ENCODE measurements around the gene DISP2. TPM values are rescaled to one million over a fixed set of nuclear protein-coding genes. Genes with fewer than 3 reads are reported as not detected.

DISP2 gene
- total and polyA plus RNA-seq, 2 donors from 2014 or later: 0.04 to 0.69 TPM

DNA sequence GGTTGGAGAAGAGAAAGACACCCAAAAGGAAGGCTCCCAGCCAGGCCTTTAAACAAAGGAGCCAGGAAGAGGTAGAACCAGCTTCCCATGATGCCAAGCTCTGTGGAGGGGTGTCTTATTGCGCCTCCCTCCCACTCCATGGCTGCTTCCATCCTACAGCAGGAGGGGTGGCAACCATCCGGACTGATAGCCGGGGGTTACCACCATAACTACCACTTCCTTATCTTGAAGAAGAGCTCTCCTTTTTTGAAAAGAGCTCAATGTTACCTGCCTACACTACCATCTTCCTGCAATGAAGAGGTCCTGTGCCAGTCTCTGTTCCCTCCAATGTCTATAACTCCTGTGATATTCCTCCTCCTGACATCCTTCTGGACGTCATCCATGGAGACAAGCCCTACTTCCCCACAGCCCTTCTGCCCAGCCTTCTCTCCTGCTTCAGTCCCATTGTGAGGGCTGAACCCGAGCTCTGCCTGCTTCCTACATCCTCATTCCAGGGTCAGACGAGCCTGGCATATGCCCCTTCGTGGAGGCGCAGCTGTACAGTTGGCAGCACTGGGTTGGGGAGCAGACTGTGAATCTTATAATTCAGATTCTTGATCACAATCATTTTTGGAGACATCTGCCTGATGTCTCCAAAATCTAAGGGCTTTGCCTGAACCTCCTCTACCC lies 25.8 kb upstream of the DISP2 start:
- peak in 1 of 5 donors; percentile 61 for DNase-seq
- H3K27me3 ChIP-seq (ENCODE audit: control insufficient read depth, insufficient read depth, low read length): no peaks in the 10 kb centered on the region
- intact Hi-C loops (cut with DNase I): no loop called here
- no peak for FAIRE-seq
- TF ChIP-seq CTCF (IDR thresholded peaks at IDR 0.05; ENCODE audit: borderline replicate concordance, extremely low read depth, insufficient read depth): no peak
- no peaks in the 10 kb centered on the region for H3K9me3 ChIP-seq (ENCODE audit: control insufficient read depth in 2 of 3, insufficient read depth in 1 of 3, low read length in 3 of 3)
- H3K36me3 ChIP-seq (ENCODE audit: control insufficient read depth in 2 of 3, insufficient read depth in 3 of 3, low read length in 3 of 3): no peaks in the 10 kb centered on the region
- H3K27ac ChIP-seq (ENCODE audit: low read depth in 2 of 2, low read length in 2 of 2): no peak overlapping the region
- H3K9ac ChIP-seq (ENCODE audit: low read length in 3 of 3): no peak overlapping the region
- no peak overlapping the region for H3K4me3 ChIP-seq (ENCODE audit: low read length in 3 of 3)
- peaks cover 0 to 19% (median 0%) of the 10 kb centered on the region in 3 donors for H3K4me1 ChIP-seq (ENCODE audit: control insufficient read depth in 2 of 3, insufficient read depth in 2 of 3, low read depth in 1 of 3, low read length in 3 of 3)

GRCh38 chr15:40333922-40334492 lies 24.0 kb upstream of the DISP2 start:
- no peak for FAIRE-seq
- peak overlapping the region; percentile 49 to 74 for H3K27ac ChIP-seq (ENCODE audit: low read depth in 2 of 2, low read length in 2 of 2)
- intact Hi-C loops (cut with DNase I): no loop called here
- peaks cover 0 to 26% (median 5%) of the 10 kb centered on the region in 3 donors for H3K4me1 ChIP-seq (ENCODE audit: control insufficient read depth in 2 of 3, insufficient read depth in 2 of 3, low read depth in 1 of 3, low read length in 3 of 3)
- H3K36me3 ChIP-seq (ENCODE audit: control insufficient read depth in 2 of 3, insufficient read depth in 3 of 3, low read length in 3 of 3): no peaks in the 10 kb centered on the region
- H3K9me3 ChIP-seq (ENCODE audit: control insufficient read depth in 2 of 3, insufficient read depth in 1 of 3, low read length in 3 of 3): no peaks in the 10 kb centered on the region
- DNase-seq: peak; percentile 46 to 87 (median 57)
- peak overlapping the region in 1 of 3 donors; percentile 29 for H3K9ac ChIP-seq (ENCODE audit: low read length in 3 of 3)
- no peaks in the 10 kb centered on the region for H3K27me3 ChIP-seq (ENCODE audit: control insufficient read depth, insufficient read depth, low read length)
- H3K4me3 ChIP-seq (ENCODE audit: low read length in 3 of 3): peak overlapping the region in 1 of 3 donors; percentile 3
- no peak for TF ChIP-seq CTCF (IDR thresholded peaks at IDR 0.05; ENCODE audit: borderline replicate concordance, extremely low read depth, insufficient read depth)

DNA sequence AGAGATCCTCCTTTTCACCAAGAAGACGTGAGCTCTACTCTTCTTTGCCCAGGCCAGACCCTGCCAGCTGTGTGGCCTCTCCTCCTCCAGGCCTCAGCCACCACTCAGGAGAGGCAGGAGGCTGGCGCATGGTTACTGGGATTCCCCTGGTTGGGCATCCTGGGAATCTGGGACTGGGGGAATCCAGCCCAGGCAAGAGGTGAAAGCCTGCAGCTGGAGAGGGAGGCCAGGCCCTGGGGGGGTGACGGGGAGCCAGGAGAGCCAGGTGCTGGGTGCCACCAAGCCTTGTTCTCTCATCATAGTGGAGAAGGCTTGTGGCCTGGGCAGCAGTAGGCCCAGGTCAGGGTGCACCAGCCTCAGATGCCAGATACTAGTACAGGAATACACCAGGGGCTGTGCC lies 23.5 kb upstream of the DISP2 start:
- Histone ChIP-seq H3K36me3 (ENCODE audit: control insufficient read depth in 2 of 3, insufficient read depth in 3 of 3, low read length in 3 of 3) (no peaks in the 10 kb centered on the region), H3K4me1 (ENCODE audit: control insufficient read depth in 2 of 3, insufficient read depth in 2 of 3, low read depth in 1 of 3, low read length in 3 of 3) (peaks cover 0 to 31% (median 10%) of the 10 kb centered on the region in 3 donors), H3K4me3 (ENCODE audit: low read length in 3 of 3) (no peak overlapping the region), H3K9me3 (ENCODE audit: control insufficient read depth in 2 of 3, insufficient read depth in 1 of 3, low read length in 3 of 3) (no peaks in the 10 kb centered on the region), H3K27ac (ENCODE audit: low read depth in 2 of 2, low read length in 2 of 2) (peak overlapping the region; percentile 49 to 74), H3K27me3 (ENCODE audit: control insufficient read depth, insufficient read depth, low read length) (no peaks in the 10 kb centered on the region), H3K9ac (ENCODE audit: low read length in 3 of 3) (no peak overlapping the region)
- DNase-seq (peak in 1 of 5 donors; percentile 68), FAIRE-seq (no peak)
- TF ChIP-seq CTCF (IDR thresholded peaks at IDR 0.05; ENCODE audit: borderline replicate concordance, extremely low read depth, insufficient read depth): no peak
- intact Hi-C loops (cut with DNase I): no loop called here
